ENCODE results near the gene AP1M1.
"Not testable (repeated sequence)": the region's sequence is repeated elsewhere in the genome, so short reads cannot be mapped to it uniquely, and the experiment has no call there.

The AP1M1 gene

DNA sequence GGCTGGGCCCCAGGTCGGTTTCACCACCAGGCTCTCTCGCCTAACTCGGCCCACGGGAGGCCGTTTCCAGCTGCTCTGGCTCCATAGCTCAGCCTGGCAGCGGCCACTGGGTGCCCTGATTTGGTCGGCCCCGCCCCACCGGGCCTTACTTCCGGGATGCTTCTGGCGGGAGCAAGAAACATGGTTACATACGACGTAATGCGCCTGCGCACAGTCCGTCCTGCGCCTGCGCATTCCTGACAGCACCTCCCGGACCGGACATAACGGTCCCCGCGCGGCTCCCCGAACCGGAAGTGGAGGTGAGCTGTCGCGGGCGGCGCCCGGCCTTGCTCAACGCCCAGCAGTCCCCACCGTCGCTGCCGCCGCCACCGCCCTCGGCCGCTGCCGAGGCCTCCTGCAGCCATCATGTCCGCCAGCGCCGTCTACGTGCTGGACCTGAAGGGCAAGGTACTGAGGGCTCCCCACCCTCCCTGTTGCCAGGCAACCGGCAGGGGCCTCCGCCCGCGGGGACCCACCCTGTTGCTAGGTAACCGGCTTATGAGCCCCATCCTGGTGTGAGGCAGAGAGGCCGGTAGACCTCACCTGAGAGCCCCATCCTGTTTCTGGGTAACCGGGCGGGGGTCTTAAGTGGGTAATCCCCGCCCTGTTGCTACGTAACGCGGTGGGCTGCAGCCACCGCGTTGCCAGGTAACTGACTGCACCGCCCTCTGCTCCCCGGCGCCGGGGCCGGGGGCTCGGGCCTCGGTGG is at the start of gene AP1M1:
TSS of gene AP1M1 (plus strand) at position 290 of the 748 bp plus-strand sequence. CDS start at position 406, 116 bp downstream.
- DNase-seq, result peak; percentile 98

DNA sequence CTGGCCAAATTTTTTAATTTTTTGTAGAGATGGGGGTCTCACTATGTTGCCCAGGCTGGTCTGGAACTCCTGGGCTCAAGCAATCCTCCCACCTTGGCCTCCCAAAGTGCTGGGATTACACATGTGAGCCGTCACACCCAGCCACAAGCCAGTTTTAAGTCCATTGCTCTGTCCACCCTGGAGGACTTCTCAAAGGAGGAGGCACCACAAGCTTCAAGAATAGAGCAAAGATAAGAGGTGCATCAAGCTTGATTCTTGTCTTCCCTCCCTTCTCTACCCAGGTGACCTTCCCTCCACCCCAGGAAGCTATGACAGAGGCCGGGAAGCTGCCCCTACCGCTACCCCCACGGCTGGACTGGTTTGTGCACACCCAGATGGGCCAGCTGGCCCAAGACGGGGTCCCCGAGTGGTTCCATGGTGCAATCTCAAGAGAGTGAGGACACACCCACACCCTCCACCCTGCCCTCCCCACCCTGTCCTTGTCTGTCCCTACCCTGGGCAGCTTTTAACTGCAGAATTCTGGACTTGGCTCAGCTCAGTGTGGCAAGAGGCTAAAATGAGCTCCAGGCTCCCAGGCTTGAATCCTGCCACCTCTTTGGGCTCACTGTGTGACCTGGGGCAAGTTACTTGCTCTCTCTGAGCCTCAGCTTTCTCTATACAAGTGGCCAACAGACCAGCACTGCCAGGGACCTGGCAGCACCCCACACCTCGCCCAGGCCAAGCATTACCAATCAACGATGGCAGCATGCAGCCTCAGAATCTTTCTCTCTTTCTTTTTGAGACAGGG is 49.1 kb upstream of the AP1M1 start:
- no peak for DNase-seq

DNA sequence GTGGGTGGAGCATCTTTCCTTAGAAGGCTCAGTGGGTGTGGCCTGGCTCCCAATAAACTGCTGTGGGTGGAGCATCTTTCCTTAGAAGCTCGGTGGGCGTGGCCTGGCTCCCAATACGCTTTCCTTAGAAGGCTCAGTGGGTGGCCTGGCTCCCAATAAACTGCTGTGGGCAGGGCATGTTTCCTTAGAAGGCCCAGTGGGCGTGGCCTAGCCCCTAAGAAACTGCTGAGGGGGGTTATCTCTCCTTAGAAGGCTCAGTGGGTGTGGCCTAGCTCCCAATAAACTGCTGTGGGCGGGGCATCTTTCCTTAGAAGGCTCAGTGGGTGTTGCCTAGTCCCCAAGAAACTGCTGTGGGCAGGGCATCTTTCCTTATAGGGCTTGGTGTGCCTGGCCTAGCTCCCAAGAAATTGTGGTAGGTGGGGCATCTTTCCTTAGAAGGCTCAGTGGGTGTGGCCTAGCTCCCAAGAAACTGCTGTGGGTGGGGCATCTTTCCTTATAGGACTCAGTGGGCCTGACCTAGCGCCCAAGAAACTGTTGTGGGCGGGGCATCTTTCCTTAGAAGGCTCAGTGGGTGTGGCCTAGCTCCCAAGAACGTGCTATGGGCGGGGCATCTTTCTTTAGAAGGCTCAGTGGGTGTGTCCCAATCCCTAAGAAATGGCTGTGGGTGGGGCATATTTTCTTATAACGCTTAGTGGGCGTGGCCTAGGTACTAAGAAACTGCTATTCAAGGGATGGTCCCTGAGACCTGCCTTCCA is 44.0 kb upstream of the AP1M1 start:
- no peak for DNase-seq

DNA sequence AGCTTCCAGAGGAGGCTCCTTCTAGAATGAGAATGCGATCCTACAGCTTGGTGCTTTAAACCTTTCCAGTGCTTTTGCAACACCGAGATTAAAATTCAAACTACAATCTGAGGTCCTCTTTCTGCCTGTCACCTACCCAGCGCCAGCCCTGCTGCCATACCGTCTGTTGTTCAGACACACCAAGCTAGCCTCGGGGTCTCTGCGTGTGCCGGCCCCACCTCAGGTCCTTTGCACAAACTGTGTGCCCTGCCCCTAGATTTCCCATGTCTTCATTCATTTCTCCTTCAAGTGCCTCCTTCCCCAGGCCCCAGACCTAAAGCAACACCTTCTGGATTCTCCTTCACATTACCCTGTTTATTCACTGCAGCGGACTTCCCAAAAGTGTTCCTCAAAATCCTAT is 43.2 kb upstream of the AP1M1 start:
- no peak for DNase-seq

DNA sequence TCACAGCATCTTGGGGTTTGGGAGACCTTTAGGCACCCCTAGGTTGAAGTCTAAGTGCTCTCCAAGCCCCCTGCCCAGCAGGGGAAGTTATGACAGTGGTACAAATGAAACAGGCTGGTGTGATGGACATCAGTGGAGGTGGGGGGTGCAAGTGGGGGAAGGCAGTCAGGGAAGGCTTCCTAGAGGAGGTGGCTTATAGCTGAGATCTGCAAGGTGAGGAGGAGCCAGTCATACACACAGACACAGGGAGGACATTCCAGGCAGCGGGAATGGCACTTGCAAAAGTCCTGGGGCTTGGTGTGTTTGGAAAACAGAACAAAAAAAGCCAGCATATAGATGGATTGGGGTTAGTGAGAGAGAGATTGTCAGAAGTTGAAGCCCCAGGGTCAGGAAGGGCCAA is 42.6 kb upstream of the AP1M1 start:
- DNase-seq, result no peak

DNA sequence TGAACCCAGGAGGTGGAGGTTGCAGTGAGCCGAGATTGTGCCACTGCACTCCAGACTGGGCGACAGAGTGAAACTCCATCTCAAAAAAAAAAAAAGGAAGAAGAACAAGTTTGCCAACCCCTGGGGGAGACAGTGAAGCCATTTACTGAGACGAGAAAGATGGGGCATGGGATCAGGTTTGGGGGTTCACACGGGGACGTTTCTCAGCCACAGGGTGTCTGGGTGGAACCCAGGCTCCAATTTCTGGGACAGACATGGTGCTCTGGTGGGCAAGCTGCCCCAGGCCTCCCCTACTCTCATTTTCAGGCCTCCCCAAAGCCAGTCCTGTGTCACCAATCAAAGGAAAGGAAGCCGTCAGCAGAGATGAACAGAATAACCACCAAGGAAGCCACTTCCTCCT is 40.8 kb upstream of the AP1M1 start:
- DNase-seq, result no peak

DNA sequence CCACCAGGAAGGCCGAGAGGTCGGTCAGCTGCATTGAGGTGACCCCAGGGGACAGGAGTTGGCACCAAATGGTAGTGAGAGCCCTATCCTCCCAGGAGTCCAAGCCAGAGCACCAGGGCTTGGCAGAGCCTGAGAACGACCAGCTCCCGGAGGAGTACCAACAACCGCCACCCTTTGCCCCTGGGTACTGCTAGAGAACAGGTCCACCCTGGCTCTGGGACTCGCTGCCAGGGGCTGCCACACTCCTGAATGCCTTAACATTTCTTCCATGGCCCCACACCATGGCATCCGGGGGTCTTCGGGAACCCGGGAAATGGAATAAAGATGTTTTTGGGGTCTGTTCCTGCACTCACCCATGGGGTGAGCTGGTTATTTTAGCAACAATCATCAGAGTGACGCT is 40.1 kb upstream of the AP1M1 start:
- no peak for DNase-seq

DNA sequence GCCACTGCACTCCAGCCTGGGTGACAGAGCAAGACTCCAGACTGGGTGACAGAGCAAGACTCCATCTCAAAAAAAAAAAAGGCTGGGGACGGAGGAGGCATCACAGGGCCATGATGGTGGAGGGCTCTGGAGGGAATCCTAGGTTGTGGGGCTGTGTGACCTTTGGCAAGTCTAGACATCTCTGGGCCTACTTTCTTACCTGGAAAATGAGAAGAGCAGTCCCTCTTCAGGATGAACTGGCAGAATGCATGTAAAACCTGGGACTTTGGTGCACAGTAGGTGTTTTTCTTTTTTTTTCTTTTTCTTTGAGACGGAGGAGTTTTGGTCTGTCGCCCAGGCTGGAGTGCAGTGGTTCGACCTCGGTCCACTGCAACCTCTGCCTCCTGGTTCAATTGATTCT is 38.1 kb upstream of the AP1M1 start:
- DNase-seq, result no peak

DNA sequence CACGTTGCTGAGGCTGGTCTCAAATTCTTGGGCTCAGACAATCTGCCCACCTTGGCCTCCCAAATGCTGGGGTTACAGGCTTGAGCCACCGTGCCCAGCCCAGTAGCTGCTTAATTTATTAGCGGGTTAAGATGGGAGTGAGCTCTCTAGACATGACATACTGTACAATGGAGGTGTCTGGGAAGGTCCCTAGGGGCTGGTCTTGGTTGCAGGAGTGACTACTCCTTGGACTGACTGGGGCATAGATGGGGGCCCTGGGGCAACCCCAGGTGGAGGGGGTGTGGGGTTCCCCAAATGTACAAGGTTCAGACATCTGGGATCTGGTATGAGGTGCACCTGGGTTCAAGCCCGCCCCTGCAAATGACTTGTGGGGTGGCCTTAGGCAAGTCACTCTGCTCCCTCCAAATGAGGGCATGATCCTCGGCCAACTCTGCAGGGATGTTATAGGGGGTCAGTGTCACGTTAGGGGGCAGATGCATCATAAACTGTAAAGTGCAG is 37.2 kb upstream of the AP1M1 start:
- DNase-seq, result no peak

DNA sequence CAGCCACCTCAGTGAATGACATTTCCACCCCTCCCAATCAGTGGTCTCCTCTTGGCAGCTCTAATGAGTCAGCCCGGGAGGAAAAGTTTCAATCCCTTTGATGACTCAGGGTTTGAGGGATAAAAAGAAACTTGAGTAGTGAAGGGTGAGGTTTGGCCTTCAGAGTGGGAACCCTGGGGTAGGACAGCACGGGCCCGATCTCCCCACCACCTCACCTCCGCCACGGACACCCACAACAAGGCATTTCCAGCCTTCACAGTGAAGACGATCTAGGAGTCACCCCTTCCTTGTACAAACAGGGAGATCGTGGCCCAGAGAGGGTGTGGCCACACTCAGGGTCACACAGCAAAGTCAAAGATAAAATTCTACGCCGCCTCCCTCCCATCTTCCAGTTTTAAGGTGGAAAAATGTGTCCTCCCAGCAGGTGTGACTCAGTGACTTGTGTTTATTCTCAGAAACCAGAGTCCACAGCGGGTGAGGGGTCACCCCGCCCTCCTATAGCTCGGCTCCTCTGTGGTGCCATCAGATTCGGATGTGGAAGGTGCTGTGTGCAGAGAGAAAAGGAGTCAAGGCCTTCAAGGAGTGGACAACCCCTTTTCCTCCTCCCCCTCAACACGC is 36.7 kb upstream of the AP1M1 start:
- no peak for DNase-seq

DNA sequence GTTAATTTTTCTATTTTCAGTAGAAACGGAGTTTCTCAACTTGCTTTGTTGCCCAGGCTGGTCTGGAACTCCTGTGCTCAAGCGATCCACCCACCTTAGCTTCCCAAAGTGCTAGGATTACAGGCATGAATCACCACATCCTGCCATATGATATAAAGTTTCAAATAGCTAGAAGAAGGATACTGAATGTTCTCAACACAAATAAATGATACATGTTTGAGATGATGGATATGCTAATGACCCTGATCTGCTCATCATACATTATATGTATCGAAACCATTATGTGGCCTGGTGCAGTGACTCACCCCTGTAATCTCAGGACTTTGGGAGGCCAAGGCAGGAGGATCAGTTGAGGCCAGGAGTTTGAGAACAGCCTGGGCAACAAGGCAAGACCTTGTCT is 35.9 kb upstream of the AP1M1 start:
- no peak for DNase-seq

DNA sequence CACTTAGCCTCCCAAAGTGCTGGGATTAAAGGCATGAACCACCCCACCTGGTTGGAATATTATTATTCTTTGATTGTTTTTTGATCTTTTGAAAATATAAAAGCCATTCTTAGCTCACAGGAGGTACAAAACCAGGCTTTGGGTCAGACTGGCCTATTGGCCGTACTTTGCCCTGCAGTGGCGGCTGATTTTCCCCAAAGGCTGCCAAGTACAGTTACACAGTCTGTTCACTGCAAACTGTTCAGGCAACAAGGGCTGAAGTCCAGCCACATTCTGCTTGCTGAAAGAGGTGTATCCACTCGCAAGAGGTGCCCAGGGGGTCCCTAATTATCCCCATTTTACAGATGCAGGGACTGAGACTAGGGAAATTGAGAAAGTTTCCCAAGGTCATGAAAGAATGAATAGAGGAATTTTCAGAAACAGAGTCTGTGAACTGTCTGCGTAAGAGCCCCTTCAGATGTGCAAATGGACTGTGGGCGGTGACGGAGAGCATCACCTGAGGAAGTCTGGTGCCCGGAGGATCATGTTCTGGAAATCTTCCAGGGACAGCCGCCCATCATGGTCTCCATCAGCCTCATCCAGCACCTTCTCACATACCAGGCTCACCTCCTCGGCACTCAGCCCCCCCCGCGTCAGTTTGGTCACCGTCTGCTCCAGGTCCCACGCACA is 33.4 kb upstream of the AP1M1 start:
- no peak for DNase-seq

DNA sequence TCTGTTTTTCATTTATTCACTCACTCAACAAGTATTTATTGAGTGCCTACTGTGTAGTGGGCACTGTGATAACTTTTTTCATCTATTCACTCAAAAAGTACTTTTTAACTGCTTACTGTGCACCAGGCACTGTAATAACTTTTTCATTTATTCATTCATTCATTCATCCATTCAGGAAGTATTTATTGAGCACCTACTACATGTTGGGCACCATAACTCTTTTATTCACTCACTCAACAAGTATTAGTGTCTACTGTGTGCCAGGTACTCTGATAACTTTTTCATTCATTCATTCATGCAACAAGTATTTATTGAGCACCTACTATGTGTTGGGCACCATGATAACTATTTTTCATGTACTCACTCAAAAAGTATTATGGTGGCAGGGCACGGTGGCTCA is 31.3 kb upstream of the AP1M1 start:
- DNase-seq, result no peak

DNA sequence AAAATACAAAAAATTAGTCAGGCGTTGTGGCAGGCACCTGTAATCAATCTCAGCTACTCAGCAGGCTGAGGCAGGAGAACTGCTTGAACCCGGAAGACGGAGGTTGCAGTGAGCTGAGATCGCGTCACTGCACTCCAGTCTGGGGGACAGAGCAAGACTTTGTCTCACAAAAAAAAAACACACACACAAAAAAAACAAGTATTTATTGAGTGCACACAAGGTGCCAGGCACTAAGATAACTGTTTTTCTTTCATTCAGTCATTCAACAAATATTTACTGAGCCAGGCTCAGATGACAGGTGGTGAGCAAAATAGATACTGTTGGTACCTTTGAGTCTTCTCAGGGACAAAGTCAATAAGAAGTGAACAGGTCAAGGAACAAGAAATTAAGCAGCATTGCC is 30.7 kb upstream of the AP1M1 start:
- no peak for DNase-seq

DNA sequence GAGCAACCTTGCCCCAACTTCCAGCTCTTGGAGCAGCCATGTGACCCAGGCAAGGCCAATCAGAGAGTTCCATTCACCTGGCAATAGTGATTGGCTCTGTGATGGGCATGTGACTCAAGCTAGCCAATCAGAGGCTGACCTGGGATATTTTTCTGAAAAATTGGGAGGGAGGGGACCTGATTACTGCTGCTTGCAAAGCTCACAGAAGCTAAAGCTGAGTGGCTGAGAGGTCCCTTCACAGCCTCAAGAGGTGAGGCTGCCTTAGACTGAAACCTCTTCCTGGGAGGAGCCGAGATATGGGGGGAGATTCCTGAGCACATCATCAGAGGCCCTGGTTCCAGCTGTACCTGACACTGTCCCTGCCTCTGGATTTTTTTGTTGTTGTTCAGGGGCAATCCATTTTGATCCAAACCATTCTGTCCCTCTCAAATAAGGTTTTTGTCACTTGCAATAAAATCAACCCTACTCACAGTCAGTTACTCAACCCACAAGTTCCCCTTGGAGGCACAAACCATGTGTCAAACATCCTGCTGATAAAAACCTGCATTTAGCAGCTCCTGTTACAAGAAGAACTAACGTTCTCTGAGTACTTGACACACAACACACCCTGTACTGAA is 29.1 kb upstream of the AP1M1 start:
- peak; percentile 33 for DNase-seq

DNA sequence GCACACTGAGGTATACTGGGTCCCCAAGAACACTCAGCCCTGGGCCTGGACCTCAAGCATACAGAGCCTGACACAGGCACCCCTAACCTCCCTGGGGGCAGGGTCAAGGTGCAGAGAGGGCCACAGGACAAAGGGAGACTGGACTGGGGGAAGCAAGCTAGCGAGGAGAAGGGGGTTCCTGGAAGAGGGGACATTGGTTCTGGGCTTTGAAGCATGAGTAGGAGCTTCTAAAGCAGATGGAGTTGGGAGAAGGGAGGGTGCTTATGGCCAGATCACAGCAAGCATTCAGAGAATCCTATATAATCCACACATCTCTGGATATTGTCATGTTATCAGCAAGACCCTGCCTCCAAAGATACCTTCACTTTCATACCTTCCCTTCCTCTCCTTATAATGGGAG is 27.6 kb upstream of the AP1M1 start:
- no peak for DNase-seq

DNA sequence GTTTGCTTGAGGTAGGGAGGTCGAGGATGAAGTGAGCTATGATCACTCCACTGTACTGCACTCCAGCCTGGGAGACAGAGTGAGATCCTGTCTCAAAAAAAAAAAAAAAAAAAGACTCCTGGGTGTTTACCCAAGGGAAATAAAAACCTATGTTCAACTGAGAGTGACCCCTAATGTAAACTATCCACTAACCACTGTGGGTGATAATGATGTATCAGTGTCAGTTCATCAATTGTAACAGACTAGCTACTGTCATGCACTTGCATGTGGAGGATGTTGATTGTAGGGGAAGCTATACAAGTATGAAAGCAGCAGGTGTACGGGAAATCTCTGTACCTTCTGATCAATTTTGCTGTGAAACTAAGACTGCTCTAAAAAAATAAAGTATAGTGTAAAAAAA is 21.8 kb upstream of the AP1M1 start:
- no peak for DNase-seq

DNA sequence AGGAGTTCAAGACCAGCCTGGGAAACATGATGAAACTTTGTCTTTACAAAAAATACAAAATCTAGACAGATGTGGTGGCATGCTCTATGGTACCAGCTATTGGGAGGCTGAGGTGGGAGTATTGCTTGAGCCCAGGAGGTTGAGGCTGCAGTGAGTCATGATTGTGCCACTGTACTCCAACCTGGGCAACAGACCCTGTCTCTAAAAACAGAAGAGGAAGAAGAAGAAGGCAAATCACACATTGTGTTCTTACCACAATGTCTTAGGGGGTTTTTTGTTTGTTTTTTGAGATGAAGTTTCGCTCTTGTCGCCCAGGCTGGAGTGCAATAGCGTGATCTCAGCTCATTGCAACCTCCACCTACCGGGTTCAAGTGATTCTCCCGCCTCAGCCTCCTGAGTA is 18.8 kb upstream of the AP1M1 start:
- not testable (repeated sequence) for DNase-seq

DNA sequence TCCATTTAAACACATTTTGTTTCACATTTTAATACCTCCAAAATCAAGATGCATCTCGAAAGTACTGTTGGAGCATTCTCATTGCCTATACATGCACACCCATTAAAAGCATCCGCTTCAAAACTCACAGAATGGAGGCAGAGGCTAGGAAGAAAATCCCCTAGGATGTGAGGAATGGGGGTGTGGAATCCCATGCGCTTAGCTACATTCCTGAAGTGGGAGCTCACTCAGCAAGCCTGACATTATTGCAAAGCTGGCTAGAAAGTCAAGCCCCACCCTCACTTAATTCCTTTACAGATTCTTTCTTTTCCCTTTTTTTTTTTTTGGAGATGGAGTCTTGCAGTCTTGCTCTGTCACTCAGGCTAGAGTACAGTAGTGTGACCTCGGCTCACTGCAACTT is 17.1 kb upstream of the AP1M1 start:
- DNase-seq, result no peak

DNA sequence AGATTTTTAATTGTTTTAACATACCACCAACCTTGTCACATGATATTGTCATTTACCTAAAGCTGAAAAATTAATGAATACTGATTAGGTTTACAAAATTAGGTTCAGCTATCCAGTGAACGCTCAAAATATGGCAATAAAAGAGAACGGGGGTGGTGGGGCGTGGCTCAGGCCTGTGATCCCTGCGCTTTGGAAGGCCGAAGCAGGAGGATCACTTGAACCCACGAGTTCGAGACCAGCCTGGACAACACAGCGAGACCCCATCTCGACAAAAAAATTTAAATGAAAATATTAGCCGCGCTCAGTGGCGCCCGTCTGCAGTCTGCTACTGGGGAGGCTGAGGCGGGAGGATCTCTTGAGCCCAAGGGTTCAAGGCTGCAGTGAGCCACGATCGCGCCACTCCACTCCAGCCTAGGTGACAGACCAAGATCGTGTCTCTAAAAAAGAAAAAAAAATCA is 13.0 kb upstream of the AP1M1 start:
- DNase-seq, result no peak

DNA sequence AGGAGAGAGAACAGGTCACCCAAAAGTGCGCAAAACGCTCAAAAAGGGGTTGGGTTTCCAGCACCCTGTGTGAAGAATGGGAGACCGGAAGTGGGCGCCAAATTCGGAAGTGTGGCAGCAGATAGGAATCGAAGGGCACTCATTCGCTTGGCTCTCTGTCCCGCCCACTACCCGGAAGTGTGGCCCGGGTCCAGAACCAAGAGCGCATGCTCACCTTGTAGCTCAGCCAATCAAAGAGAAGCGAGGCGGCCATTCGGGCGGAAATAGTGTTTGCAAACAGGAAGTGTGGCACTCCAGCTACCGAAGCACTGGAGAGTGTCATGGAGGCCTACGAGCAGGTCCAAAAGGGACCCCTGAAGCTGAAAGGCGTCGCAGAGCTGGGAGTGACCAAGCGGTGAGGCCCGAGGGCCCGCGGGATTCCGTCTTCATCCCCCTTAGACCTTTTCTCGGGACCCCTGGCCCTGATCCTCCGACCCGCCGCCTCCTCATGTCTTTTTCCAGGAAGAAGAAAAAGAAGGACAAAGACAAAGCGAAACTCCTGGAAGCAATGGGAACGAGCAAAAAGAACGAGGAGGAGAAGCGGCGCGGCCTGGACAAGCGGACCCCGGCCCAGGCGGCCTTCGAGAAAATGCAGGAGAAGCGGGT is 12.5 kb upstream of the AP1M1 start, which contains the start of gene FAM32A:
TSS of gene FAM32A (plus strand) at position 288 of the 645 bp plus-strand sequence. CDS start at position 321, 33 bp downstream.
- peak; percentile 99 for DNase-seq

All from CD4-positive, alpha-beta T cell treated with Interleukin-15 for 1 hour (primary cell).